ENCODE results near the gene CTNNA3.

Gene CTNNA3

GRCh38 chr10:67664942-67665341 lies 31.1 kb downstream of the CTNNA3 start:
- DNase-seq: no peak

GRCh38 chr10:67663449-67664087 lies 32.4 kb downstream of the CTNNA3 start:
- DNase-seq: no peak

GRCh38 chr10:67662415-67662814 lies 33.6 kb downstream of the CTNNA3 start:
- DNase-seq: no peak

- DNase-seq: no peak
Measured at GRCh38 chr10:67659497-67659896, 36.5 kb downstream of the CTNNA3 start.

GRCh38 chr10:67657775-67658174 lies 38.2 kb downstream of the CTNNA3 start:
- DNase-seq: no peak

- DNase-seq: no peak
Measured at GRCh38 chr10:67650558-67650957, 45.4 kb downstream of the CTNNA3 start.

GRCh38 chr10:67648613-67649229 lies 47.3 kb downstream of the CTNNA3 start:
- DNase-seq: no peak

- no peak for DNase-seq
Measured at GRCh38 chr10:67630904-67631303, 65.1 kb downstream of the CTNNA3 start.

GRCh38 chr10:67629461-67629971 lies 66.5 kb downstream of the CTNNA3 start:
- DNase-seq: no peak

GRCh38 chr10:67622984-67623383 lies 73.0 kb downstream of the CTNNA3 start:
- DNase-seq: no peak

- DNase-seq: no peak
Measured at GRCh38 chr10:67622511-67622910, 73.5 kb downstream of the CTNNA3 start.

GRCh38 chr10:67621834-67622233 lies 74.2 kb downstream of the CTNNA3 start:
- no peak for DNase-seq

- DNase-seq: no peak
Measured at GRCh38 chr10:67618116-67618515, 77.9 kb downstream of the CTNNA3 start.

GRCh38 chr10:67612577-67613537 lies 83.1 kb downstream of the CTNNA3 start:
- DNase-seq: peak; percentile 72

- DNase-seq: no peak
Measured at GRCh38 chr10:67612176-67612575, 83.8 kb downstream of the CTNNA3 start.

- DNase-seq: no peak
Measured at GRCh38 chr10:67609996-67610793, 85.8 kb downstream of the CTNNA3 start.

GRCh38 chr10:67608001-67608400 lies 88.0 kb downstream of the CTNNA3 start:
- DNase-seq: no peak

GRCh38 chr10:67607472-67607871 lies 88.5 kb downstream of the CTNNA3 start:
- DNase-seq: no peak

GRCh38 chr10:67606572-67606971 lies 89.4 kb downstream of the CTNNA3 start:
- no peak for DNase-seq

GRCh38 chr10:67603701-67604100 lies 92.3 kb downstream of the CTNNA3 start:
- DNase-seq: no peak

- DNase-seq: no peak
Measured at GRCh38 chr10:67603086-67603485, 92.9 kb downstream of the CTNNA3 start.

GRCh38 chr10:67602268-67602950 lies 93.6 kb downstream of the CTNNA3 start:
- no peak for DNase-seq

Measured in CD4-positive, alpha-beta T cell treated with Interleukin-12 subunit alpha and Interleukin-12 subunit beta, for 1 hour (primary cell).